Loucy (cell line): Measurements from ENCODE around the gene PRKAB1.

Experiments
- CTCF ChIP-seq: fragments of 200-600 bp; sonication (generic); conservative IDR thresholded peaks from 2 replicates; pipeline ENCODE4 v1.5.1; 2014; ENCODE audit warnings: mild to moderate bottlenecking, antibody characterized with exemption, low read length
- EZH2phosphoT487 ChIP-seq: fragments of 200-600 bp; IDR thresholded peaks from 2 replicates; pipeline ENCODE4 v1.6.1; 2018; ENCODE audit warnings: antibody characterized with exemption, mild to moderate bottlenecking, moderate library complexity, borderline replicate concordance

- TF ChIP-seq CTCF = no peak
- TF ChIP-seq EZH2phosphoT487 = no peak
These were observed 37.2 kb downstream of the PRKAB1 start for GRCh38 chr12:119705182-119705581.
